DOHH2 (cell line): ENCODE measurements around the gene CCL21.

Source experiments
- H3F3A ChIP-seq: fragments of 200-600 bp; sonication (generic), shearing (Covaris generic); 2 replicates; pipeline ENCODE4 v1.6.0; 2016; ENCODE audit warnings: antibody characterized with exemption, mild to moderate bottlenecking; ENCODE audit not compliant: control insufficient read depth, insufficient read depth
- H3K27ac ChIP-seq: fragments of 200-600 bp; sonication (generic); 2 replicates; pipeline ENCODE4 v1.5.1; 2014; ENCODE audit warnings: low read depth, mild to moderate bottlenecking, low read length, moderate library complexity
- H3K27me3 ChIP-seq: fragments of 200-600 bp; sonication (generic); 2 replicates; pipeline ENCODE4 v1.6.1; 2014; ENCODE audit warnings: mild to moderate bottlenecking, low read length, mixed read lengths; ENCODE audit not compliant: control insufficient read depth
- H3K36me3 ChIP-seq: fragments of 200-600 bp; sonication (generic); 2 replicates; pipeline ENCODE4 v1.6.1; 2014; ENCODE audit warnings: mild to moderate bottlenecking, low read length, moderate library complexity, mixed read lengths; ENCODE audit not compliant: control insufficient read depth
- H3K4me1 ChIP-seq: fragments of 200-600 bp; sonication (generic); 2 replicates; pipeline ENCODE4 v1.6.1; 2014; ENCODE audit warnings: mild to moderate bottlenecking, low read length, mixed read lengths; ENCODE audit not compliant: control insufficient read depth
- H3K4me2 ChIP-seq: fragments of 200-600 bp; sonication (generic); 2 replicates; pipeline ENCODE4 v1.6.0; 2014; ENCODE audit warnings: mild to moderate bottlenecking, low read length, moderate library complexity
- H3K4me3 ChIP-seq: fragments of 200-600 bp; sonication (generic); 2 replicates; pipeline ENCODE4 v1.5.1; 2014; ENCODE audit warnings: mild to moderate bottlenecking, low read length, mixed read lengths
- H3K79me2 ChIP-seq: fragments of 200-600 bp; sonication (generic); 2 replicates; pipeline ENCODE4 v1.6.1; 2014; ENCODE audit warnings: mild to moderate bottlenecking, low read length, mixed read lengths; ENCODE audit not compliant: control insufficient read depth
- H3K9me2 ChIP-seq: fragments of 200-600 bp; sonication (generic); replicated peaks from 2 replicates; pipeline ENCODE4 v1.6.1; 2014; ENCODE audit warnings: mild to moderate bottlenecking, low read length, mixed read lengths; ENCODE audit not compliant: control insufficient read depth
- H3K9me3 ChIP-seq: fragments of 200-600 bp; sonication (generic); 2 replicates; pipeline ENCODE4 v1.6.1; 2014; ENCODE audit warnings: antibody characterized with exemption, low read length, mixed read lengths; ENCODE audit not compliant: control insufficient read depth, insufficient read depth
- H4K20me1 ChIP-seq: fragments of 200-600 bp; sonication (generic); 2 replicates; pipeline ENCODE4 v1.6.0; 2014; ENCODE audit warnings: low read depth, mild to moderate bottlenecking, antibody characterized with exemption, low read length, moderate library complexity; ENCODE audit not compliant: control insufficient read depth, insufficient read depth
- EZH2phosphoT487 ChIP-seq: fragments of 200-600 bp; sonication (generic); IDR thresholded peaks from 2 replicates; pipeline ENCODE4 v1.6.1; 2017; ENCODE audit warnings: borderline replicate concordance, mild to moderate bottlenecking, antibody characterized with exemption, low read length, moderate library complexity, mixed read lengths
- TF ChIP-seq, protein P1 (sequence below): fragments of 200-600 bp; sonication (generic); IDR thresholded peaks from one replicate; pipeline ENCODE4 v1.5.1; 2014; ENCODE audit warnings: antibody characterized with exemption, mild to moderate bottlenecking, low read depth, low read length; ENCODE audit not compliant: poor library complexity, severe bottlenecking

CCL21 gene

DNA sequence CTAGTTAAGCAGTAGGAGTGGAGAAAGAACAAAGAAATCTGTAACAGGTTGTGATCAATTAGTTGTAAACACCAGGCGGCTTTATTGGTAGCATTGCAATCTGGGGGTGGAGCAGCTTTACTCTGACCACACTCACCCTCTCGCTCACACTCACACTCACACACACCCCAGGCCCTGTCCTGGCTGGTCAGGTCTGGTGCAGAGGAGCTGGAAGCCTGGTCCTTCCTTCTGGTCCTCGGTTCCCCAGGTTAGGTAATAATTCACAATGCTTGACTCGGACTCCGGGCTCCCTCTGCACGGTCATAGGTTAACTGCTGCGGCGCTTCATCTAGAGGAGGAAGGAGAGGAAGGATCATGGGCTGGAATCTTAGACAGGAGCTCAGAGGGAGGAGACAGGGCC lies 20.4 kb downstream of the CCL21 start:
- Histone ChIP-seq H3K27me3 (peaks cover 3% of the 10 kb centered on the region; the same call in 1 of the 2 replicates), H3K27ac (no peak overlapping the region), H3F3A (no peaks in the 10 kb centered on the region), H4K20me1 (no peaks in the 10 kb centered on the region), H3K79me2 (no peaks in the 10 kb centered on the region), H3K9me2 (no peaks in the 10 kb centered on the region), H3K4me1 (no peaks in the 10 kb centered on the region), H3K9me3 (no peaks in the 10 kb centered on the region), H3K4me3 (no peak overlapping the region), H3K36me3 (no peaks in the 10 kb centered on the region), H3K4me2 (no peak overlapping the region)
- TF ChIP-seq, protein P1, sequence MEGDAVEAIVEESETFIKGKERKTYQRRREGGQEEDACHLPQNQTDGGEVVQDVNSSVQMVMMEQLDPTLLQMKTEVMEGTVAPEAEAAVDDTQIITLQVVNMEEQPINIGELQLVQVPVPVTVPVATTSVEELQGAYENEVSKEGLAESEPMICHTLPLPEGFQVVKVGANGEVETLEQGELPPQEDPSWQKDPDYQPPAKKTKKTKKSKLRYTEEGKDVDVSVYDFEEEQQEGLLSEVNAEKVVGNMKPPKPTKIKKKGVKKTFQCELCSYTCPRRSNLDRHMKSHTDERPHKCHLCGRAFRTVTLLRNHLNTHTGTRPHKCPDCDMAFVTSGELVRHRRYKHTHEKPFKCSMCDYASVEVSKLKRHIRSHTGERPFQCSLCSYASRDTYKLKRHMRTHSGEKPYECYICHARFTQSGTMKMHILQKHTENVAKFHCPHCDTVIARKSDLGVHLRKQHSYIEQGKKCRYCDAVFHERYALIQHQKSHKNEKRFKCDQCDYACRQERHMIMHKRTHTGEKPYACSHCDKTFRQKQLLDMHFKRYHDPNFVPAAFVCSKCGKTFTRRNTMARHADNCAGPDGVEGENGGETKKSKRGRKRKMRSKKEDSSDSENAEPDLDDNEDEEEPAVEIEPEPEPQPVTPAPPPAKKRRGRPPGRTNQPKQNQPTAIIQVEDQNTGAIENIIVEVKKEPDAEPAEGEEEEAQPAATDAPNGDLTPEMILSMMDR: no peak
- TF ChIP-seq EZH2phosphoT487: no peak

DNA sequence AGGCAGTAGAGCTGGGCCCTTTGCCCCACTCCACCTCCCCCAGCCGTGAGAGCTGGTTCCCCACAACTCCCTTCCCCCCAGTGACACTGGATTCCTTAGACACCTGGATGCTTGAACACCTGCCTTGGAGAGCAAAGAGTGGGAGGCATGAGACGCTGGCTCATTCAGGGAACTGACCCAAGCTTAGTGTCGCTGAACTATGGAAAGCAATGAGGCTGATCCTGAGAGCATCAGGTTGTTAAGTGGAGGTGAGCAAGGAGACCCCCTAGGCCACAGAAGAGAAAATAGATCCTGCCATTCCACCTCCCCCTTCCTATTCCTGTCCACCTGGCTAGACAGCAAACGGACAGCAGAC lies 20.8 kb downstream of the CCL21 start:
- no peaks in the 10 kb centered on the region for H3F3A ChIP-seq
- no peaks in the 10 kb centered on the region for H3K4me1 ChIP-seq
- no peaks in the 10 kb centered on the region for H3K36me3 ChIP-seq
- H3K4me3 ChIP-seq: no peak overlapping the region
- no peaks in the 10 kb centered on the region for H3K79me2 ChIP-seq
- H3K27ac ChIP-seq: no peak overlapping the region
- H3K9me2 ChIP-seq: no peaks in the 10 kb centered on the region
- peaks cover 3% of the 10 kb centered on the region; the same call in 1 of the 2 replicates for H3K27me3 ChIP-seq
- no peaks in the 10 kb centered on the region for H3K9me3 ChIP-seq
- TF ChIP-seq, protein P1: no peak
- TF ChIP-seq EZH2phosphoT487: no peak
- no peaks in the 10 kb centered on the region for H4K20me1 ChIP-seq
- H3K4me2 ChIP-seq: no peak overlapping the region

DNA sequence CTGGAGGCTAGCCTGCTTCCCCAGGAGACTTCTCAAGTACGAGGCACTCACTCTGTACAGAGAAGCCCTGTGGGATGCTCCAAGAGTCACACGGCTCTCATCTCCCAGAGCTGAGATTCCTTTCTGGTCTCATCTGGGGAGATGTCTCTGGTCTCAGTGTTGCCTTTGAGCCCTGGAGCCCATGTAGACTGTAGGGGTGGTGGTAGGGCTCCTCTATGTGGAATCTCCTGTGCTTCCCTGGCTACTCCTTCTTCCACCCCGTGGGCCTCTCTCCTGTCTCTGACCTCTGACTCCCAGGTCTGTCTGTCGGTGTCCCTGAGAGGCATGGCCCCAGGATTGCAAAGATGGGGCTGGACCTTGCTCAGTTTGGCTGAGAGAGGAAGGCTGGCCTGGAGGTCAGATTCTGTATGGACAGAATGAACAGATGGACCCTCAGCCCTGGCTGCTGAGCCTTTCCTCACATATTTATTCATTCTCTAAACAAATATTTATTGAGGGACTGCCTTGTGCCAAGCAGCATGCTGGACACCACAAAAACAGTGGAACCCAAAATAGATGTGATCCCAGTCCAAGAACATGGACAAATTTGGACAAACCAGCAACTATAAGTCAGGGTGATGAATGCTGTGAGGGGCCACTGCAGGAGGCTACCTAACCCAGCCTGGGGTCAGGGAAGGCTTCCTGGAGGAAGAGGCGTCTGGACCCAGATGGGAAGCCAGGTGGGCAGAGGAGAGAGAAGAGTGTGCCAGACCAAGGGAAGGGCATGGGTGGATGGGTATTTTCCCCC lies 21.4 kb downstream of the CCL21 start:
- no peak overlapping the region for H3K4me2 ChIP-seq
- H3K36me3 ChIP-seq: no peaks in the 10 kb centered on the region
- no peak overlapping the region for H3K4me3 ChIP-seq
- TF ChIP-seq, protein P1: no peak
- no peak for TF ChIP-seq EZH2phosphoT487
- H3K4me1 ChIP-seq: no peaks in the 10 kb centered on the region
- peaks cover 3% of the 10 kb centered on the region; the same call in 1 of the 2 replicates for H3K27me3 ChIP-seq
- no peak overlapping the region for H3K27ac ChIP-seq
- no peaks in the 10 kb centered on the region for H3K9me3 ChIP-seq
- no peaks in the 10 kb centered on the region for H3F3A ChIP-seq
- H3K79me2 ChIP-seq: no peaks in the 10 kb centered on the region
- H4K20me1 ChIP-seq: no peaks in the 10 kb centered on the region
- no peaks in the 10 kb centered on the region for H3K9me2 ChIP-seq
